Raji (cell line): Measurements from ENCODE around the gene KRT80.

Source experiments
- POLR2A ChIP-seq: IDR thresholded peaks from 2 replicates; pipeline ENCODE4 v1.6.1; 2011; ENCODE audit warnings: low read depth, low read length, control low read depth; ENCODE audit not compliant: insufficient read depth

KRT80 gene

DNA sequence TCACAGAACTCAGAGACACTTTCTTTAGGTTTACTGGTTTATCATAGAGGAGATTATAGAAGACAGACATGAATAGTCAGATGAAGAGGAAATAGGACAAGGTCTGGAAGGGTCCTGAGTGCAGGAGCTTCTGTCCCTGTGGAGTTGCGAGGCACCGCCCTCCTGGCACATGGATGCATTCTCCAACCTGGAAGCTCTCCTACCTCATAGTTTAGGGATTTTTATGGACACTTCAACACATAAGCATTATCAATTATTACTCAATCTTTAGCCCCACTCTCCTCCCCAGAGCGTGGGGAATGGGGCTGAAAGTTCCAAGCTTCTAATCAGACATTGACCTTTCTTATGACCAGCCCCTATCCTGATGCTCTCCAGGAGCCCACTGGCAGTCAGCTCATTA lies 28.7 kb upstream of the KRT80 start:
- no peak for TF ChIP-seq POLR2A

DNA sequence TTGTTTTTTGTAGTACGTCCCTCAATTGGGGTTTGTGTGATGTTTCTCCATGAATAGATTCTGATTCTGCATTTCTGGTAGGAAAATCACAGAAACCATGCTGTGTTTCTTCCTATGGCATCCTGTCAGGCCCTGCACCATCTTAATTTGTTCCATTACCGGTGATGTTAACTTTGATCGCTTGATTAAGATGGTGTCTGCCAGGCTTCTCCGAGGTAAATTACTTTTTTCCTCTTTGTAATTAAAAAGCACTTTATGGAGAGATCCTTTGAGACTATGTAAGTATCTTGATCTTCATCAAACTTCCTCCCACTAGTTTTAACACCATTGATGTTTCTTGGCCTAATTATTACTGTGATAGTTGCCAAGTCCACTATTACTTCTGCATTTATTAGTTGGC lies 26.2 kb upstream of the KRT80 start:
- TF ChIP-seq POLR2A = no peak

DNA sequence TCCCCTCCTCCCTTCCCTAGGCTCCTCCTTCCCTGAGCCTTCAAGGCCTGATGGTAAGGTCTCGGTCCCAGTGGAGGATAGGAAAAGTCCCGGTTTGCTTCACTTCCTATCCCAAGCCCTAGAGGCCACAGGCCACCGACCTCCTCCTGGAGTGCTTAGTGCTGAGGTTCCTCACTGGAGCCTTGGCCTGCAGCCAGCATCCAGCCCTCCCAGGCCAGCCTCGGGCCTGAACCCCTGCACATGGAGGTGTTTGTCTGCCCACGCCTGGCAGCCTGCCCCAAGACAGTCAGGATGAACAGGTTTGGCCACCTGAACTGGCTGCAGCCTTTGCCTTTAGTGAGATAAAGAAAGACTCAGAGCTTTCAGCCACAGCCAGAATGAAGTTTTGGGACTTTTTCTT lies 25.4 kb upstream of the KRT80 start:
- TF ChIP-seq POLR2A = no peak

DNA sequence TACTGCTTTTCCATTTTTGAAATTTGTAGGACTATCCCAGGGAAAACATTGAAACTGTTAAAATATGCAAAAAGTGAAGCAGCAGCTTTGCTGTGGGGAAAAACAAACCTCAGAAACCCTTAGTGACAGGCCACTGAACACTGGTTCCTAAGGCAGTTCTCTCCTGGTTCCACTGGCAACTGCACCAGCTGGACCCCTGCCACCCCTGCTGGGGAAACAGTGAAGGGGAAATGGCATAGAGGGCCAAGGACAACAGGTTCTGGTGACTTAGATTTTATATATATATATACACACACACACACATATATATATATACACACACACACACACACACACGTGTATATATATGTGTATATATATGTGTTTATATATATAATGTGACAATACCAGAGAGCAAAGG lies 25.0 kb upstream of the KRT80 start:
- no peak for TF ChIP-seq POLR2A

DNA sequence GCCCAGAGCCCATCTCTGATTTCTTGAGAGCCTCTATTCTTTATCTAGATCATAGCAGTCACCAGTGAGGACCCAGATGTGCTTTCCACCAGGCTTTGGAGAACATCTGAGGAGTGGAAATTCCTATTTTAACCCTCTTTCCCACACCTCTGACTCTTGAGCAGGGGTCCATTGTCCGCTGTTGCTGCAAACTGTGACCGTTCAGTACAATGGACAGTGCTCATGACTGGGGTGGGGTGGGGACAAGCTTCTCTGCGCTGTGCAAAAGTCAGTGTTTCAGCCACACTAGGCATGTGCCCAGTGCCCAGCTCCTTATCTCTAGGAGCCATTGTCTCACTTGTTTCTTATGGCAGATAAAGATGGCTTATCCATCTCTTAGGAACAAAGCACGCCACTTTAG lies 24.3 kb upstream of the KRT80 start:
- TF ChIP-seq POLR2A = no peak

DNA sequence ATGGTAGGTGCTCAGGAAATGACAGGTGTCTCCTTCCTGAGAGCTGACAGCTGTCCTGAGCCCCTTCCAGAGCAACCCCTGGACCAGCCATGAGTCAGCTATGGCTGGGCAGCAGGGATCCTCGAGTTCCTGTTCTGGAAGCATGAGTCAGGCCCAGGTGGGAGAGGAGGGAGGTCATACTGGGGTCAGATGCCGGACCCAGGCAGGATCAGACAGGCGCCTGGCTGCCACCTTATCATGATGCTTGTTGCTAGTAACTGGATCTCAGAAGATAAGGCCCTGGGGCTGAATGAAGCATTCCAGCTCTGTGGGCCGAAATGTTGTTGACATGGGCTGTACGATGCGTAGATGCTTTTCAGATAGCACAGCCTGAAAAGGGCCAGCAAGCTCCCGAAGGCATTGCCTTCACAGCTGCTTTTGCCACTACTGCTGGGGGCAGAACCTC lies 23.8 kb upstream of the KRT80 start:
- no peak for TF ChIP-seq POLR2A

DNA sequence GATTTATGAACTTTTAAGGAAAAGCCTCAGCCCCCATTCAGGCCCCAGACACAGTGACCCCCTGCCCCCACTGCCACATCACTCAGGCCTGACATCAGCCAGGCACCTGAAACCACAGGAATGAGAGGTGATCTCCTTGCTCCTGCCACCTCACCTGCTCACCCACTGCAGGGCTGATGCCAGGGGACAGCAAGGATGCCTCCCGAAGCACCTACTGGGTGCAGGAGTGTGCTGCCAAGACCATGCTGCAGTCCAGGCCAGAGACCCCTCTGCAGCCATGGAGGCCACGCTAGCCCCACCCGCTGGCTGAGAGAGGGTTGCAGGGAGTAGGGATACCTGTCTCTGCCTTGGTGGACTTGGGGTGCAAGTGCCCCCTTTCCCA lies 22.6 kb upstream of the KRT80 start:
- no peak for TF ChIP-seq POLR2A

DNA sequence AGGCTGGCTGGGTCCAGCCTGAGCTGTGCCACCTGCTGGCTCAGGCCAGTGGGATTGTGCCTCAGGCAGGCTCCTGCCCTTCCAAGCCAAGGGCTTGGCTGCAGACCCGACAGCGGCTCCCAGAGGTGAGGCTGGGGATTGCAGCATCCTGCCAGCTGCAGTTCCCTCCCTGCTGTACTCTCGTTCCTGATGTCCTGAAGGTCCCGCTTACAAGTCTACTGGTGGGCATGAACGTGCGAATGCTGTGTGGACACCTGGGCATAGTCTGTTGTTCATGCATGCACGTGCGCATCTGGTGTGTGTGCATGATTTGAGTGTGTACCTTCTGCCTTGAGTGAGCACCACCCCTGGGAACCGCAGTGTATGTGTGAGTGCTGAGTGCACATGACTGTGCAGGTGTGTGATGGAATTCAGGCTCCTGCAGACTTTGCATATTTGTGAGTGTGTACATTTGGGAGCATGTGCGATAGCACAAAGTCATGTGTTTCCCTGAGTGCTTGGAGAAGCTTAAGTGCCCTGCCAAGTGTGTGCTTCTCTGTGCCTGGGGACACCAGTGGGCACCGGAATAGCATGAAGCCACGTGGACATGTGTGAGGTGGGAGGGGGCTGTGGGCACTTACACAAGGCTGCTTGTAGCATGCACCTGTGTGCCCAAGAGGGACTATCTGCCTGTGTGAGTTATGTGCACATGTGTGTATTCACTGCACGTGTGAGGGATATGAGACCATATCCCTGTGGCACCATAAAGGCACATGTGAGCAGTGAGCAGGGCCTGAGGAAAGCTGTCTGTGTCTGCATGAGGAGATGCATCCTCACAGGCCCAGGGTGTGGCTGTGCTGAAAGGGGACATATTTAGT lies 22.0 kb upstream of the KRT80 start:
- TF ChIP-seq POLR2A = no peak

DNA sequence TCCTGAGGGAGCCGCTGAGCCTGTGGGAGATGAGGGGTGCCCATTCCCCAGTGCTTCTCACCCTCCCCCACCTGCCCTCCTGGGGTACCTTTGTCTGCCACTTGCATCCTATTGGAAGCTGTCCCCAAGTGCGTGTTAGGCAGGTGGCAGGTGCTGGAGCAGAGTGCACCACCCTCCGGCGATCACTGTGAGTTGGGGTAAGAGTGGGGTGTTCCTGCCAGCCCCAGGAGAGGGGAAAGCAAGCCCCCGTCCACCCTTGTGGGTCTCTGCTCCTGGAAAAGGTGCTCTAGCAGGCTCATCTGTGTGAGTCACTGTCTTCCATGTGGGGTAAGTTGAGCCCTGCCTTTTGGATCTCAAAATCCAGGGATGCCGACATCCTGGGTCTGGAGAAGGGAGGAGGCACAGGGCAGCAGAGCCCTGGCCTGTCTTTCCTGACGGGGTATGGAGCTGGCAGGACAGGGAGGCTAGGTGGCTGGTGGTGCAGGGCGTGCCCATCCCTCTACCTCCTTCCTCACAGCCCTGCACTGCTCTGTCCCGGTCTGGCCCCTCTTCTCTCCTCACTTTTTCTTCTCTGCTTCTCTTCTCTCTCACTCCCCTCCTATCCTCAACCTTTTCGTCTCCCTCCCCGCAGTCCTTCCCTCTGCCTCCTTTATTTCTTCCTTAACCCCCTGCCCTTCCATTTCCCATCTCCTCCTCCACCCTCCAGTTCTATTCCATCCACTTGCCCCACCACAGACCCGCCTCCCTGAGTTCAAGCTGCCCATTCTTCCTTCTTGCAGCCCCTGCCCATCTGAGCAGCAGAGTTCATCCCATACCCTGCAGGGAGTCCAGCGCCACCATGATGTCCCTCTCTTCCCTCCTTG lies 21.1 kb upstream of the KRT80 start:
- no peak for TF ChIP-seq POLR2A

DNA sequence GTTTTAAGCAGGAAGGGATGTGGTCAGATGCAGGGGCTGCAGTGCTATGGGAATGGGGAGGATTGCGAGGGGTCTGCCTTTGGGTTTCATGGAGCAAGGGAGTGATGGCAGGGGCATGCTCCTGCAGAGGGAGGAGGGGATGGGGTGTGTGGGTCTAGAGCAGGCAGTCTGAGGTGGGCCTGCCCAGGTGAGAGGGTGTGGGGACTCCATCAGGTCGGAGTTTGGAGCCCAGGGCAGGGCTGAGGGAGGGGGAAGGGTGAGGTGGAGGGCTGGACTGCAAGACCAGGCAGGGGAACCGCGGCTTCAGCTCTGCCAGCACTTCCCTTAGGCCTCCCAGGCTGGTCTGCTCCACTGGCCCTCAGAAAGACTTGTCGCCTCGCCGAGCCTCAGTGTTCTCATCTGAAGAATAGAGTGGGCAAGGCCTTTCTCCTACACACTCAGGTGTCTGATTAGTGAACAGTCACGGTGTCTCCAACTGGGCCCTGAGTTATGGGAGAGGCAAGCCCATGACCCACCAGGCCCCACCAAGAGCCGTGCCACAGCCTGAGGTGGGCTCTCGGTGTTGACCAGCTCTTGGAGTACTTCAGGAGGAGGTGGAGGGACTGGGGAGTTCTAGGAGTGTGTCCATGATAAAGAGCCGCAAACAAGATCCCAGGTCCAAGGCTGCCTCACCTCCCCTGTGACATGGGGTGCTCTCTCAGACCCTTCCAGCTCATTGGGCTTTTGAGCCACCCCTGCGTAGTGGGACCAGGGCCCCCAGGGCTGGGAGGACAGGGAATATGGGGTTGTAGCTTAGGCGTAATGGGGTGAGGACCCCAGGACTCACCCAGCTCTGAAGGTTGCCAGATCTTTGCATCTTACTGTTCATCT lies 20.1 kb upstream of the KRT80 start:
- no peak for TF ChIP-seq POLR2A

DNA sequence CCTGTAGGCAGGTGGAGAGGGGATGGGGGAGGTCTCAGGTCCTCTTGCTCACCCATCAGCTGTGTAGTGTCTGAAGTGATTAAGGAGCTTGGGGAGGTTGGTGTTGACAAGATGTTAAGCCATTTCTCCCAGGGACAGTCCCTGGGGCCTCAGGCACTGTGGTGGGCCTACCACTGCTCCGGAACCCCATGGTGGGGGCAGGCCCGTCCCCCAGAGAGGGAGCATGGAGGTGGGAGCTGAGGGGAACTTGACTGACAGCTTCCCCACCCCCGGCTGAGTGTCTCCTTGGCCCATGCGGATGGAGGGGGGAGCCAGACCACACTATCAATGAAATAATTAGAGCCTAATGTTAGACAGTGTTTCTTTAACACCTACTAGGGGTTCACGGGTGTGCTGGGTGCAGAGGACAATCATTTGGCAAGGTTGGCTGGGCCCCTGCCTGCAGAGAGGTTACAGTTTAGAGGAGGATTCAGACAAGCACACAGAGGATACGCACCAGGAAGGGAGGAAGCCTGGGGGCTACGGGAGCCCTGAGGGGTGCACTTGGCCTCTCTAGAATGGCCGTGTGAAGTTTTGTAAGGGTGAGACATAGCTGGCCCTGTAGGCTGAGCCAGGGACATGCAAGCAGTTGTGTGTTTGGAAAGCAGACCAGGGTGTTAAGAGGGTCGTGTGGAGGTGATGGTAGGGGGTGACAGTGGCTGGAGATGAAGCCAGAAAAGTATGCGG lies 19.3 kb upstream of the KRT80 start:
- TF ChIP-seq POLR2A = no peak

DNA sequence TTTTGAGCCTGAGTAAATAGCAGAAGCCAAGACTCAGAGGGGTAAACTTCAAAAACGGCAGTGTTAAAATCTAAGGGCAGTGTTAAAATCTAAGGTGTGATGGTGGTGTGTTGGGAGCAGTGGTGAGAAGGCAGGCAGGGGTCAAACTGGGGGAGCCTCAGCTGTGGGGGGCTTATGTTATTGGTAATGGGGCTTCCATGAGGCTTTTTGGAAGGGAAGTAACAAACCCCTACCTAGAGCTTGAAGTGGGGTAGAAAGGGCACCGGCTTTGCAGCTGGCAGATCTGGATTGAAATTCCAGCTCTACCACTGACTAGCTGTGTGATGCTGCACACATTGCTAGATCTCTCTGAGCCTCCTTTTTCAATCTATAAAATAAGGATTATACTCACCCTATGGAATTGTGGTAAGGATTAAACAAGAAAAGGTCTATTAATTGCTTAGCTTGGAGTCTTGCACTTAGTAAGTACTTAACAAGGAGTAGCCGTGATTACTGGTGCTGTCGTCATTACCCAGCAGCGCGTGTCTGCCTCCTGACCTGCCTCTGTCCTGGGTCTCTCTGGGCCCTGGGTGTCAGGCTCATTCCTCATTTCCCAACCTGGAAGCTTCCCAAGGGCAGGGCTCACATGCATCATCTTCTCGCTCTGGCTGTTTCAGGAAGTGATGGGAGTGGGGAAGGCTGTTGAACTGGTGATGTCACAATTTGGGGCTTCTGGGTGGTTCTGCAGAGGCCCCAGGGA lies 18.5 kb upstream of the KRT80 start:
- no peak for TF ChIP-seq POLR2A

DNA sequence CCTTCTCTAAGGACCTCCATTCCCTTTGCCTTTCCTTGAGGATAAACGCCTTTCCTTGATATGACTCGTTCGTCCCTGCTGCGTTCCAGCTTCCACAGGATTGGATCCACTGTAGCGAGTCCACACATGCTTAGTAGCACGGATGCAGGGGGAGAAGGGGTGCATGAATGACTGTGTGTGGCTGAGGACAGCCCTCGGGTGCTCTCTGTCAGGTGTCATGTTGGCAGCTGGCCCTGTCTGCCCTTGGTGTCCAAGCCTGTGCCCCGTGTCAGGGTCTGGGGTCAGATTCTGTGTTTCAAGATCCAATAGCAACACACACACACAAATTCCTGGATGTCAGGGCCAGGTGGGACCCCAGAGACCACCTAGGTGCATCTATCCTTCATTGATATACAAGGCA lies 17.5 kb upstream of the KRT80 start:
- TF ChIP-seq POLR2A = no peak

DNA sequence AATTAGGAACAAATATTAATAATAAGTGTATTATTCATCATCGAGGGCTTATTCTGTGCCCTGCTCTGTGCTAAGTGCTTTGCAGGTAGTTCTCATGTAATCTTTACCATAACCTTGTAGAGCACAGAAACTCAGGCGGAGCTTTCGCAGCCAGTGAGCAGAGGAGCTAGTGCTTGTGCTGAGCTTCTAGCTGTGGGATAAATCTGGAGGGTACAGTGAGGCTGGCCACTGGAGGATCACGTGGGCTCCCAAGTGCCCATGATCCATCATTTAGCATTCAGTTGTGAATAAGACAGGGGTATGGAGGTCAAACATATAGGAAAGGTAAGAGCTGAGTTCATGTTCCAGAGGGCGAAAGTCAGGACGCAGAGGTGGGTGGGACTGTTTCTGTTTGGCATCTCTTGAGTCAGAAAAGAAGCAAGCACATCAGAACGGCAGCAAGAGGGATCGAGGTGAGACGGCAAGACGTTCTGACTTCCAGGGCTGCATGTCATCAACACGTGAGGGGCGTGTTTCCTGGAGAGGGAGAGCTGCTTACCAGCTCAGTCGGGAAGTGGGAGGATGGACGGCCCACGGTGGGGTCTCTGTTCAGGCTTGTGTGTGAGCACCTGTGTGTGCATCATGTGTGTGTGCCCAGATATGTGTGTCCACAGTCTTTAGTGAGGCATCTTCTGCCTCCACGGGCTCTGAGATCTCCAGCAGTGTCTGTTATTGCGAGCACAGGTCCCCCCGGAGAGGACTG lies 16.8 kb upstream of the KRT80 start:
- TF ChIP-seq POLR2A = no peak

DNA sequence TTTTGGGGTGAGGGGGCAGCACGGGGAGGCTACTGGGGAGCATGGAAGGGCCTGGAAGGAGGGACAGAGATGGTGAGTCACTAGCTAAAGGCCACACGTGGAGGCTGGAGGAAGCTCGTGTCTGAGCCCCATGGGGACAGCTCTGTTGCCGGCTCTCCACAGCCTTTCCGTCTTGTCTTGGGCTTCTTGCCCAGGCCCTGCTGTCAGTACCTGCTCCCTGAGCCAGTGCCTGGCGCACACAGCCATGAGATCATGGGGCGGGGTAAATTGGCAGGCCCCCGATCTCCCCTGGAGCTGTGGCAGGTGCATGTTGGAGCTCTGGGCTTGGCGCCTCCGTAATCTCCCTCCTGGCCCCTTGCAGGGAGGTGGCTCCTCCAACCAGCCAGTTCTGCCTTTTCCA lies 16.1 kb upstream of the KRT80 start:
- no peak for TF ChIP-seq POLR2A
